Sigmoid colon (tissue), 7 donors: Measurements from ENCODE around the gene MAX. TPM values are rescaled to one million over a fixed set of nuclear protein-coding genes. Genes with fewer than 3 reads are reported as not detected.

ENCODE experiments used
- DNase-seq: peaks from one replicate; pipeline ENCODE4 v3.0.0-alpha.2; 2019
- H3K27ac ChIP-seq, 4 donors: fragments of 200-600 bp; sonication (generic); one replicate each; pipeline ENCODE4 v1.5.1; 2016 to 2019; ENCODE audit warnings: mild to moderate bottlenecking in 1 of 4
- H3K27me3 ChIP-seq, 3 donors: fragments of 200-600 bp; sonication (generic); one replicate each; pipeline ENCODE4 v1.5.1; 2019; ENCODE audit warnings: mild to moderate bottlenecking in 1 of 3
- H3K36me3 ChIP-seq, 4 donors: fragments of 200-600 bp; sonication (generic); one replicate each; pipeline ENCODE4 v1.5.1; 2016 to 2019
- H3K4me1 ChIP-seq, 4 donors: fragments of 200-600 bp; sonication (generic); one replicate each; pipeline ENCODE4 v1.5.1; 2017 to 2019
- H3K4me3 ChIP-seq, 4 donors: fragments of 200-600 bp; sonication (generic); one replicate each; pipeline ENCODE4 v1.5.1; 2017 to 2019; ENCODE audit warnings: mild to moderate bottlenecking in 2 of 4, moderate library complexity in 1 of 4
- H3K9me3 ChIP-seq, 4 donors: fragments of 200-600 bp in 3 of 4; sonication (generic) in 3 of 4; one replicate each; pipeline versions ENCODE4 v1.5.1 to v1.6.1; 2013 to 2019
- EP300 ChIP-seq, 4 donors: sonication (generic); formaldehyde crosslinking; IDR thresholded peaks; one replicate each; pipeline ENCODE4 v1.6.1; 2017; ENCODE audit warnings: antibody characterized with exemption in 4 of 4
- POLR2A ChIP-seq, 2 donors: fragments of 450-650 bp; IDR thresholded peaks; one replicate each; pipeline ENCODE4 v1.6.1; 2016; ENCODE audit warnings: antibody characterized with exemption in 2 of 2, mild to moderate bottlenecking in 2 of 2, moderate library complexity in 2 of 2
- POLR2AphosphoS5 ChIP-seq, 4 donors: sonication (generic); formaldehyde crosslinking; IDR thresholded peaks; one replicate each; pipeline ENCODE4 v1.6.1; 2017; ENCODE audit warnings: antibody characterized with exemption in 4 of 4
- WGBS, 2 donors: extraction: QIAGEN DNeasy Blood & Tissue Kit; methylation state at CpG; one replicate each; pipeline ENCODE4 v1.1.7; 2013; 5-methylcytosine and 5-hydroxymethylcytosine counted together
- intact Hi-C: fragments of 100-400 bp; cut with DNase I; formaldehyde crosslinking; loops from one replicate; pipeline ENCODE4 v1.15.1; 2023
- polyA plus RNA-seq, 3 donors: library from polyadenylated mRNA; stranded (reverse); fragments of 200-250 nt; gene quantifications; one replicate each; pipeline ENCODE4 v1.2.3, GENCODE V29; 2013
- total RNA-seq, 4 donors: library from RNA; depleted of rRNA; stranded (reverse); fragments of >200 nt; gene quantifications; one replicate each; pipeline ENCODE4 v1.1.0, GENCODE V29; 2016
- TF ChIP-seq, protein P1 (sequence below), 4 experiments: fragments of 450-650 bp in 3 of 4; fragments of 200-600 bp in 1 of 4; IDR thresholded peaks; one replicate each; pipeline ENCODE4 v1.5.1; 2016 to 2019; ENCODE audit warnings: antibody characterized with exemption in 4 of 4, mild to moderate bottlenecking in 3 of 4, moderate library complexity in 2 of 4
- donor health status: healthy with polysubstance abuse.
- donor health status: Bipolar disorder and iron deficiency.
- donor health status: healthy.

MAX gene
- total and polyA plus RNA-seq, 7 donors: 58.8 to 119 (median 67.4) TPM

DNA sequence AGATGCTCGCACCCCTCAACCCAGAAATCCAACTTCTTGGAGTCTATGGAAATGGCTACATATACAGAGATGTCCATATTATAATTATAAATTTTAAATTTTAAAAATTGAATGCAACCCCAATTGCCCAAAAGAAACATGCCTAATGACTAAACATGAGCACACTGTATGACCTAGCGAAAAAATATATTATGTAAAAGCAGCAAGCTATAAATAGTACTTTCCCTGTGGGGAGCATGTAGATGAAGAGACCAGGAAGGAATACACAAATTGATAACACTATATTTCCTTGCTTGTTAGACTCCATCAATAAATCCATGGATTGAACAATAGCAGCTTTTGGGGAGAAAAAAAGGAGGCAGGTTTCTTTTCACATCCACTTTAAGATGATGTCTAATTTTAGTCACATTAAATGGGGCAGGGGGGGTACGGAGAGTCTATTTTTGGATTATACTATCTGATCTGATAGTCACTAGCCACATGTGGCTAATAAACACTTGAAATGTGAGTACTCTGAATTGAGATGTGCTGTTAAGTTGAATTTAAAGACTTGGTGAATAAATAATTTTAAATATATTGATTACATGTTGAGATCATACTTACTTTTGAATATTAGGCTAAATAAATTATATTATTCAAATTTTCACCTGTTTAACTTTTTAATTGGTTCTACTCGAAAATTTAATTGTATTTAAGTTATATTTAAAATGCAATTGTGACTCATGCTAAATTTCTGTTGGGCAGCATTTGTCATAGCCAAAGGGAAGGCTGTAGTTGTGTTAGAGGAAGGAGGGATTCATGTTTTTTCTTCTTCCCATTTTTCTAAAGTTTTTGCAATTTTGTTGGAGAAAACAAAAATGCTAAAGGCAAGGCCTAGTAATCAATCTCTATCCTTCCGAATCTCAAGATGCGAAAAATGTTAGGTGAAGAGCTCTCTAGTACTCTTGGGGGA, 17.5 kb downstream of the MAX start:
- TF ChIP-seq POLR2AphosphoS5 (IDR thresholded peaks at IDR 0.05) (no peak), POLR2A (IDR thresholded peaks at IDR 0.05) (no peak), EP300 (IDR thresholded peaks at IDR 0.05) (no peak)
- TF ChIP-seq, protein P1, sequence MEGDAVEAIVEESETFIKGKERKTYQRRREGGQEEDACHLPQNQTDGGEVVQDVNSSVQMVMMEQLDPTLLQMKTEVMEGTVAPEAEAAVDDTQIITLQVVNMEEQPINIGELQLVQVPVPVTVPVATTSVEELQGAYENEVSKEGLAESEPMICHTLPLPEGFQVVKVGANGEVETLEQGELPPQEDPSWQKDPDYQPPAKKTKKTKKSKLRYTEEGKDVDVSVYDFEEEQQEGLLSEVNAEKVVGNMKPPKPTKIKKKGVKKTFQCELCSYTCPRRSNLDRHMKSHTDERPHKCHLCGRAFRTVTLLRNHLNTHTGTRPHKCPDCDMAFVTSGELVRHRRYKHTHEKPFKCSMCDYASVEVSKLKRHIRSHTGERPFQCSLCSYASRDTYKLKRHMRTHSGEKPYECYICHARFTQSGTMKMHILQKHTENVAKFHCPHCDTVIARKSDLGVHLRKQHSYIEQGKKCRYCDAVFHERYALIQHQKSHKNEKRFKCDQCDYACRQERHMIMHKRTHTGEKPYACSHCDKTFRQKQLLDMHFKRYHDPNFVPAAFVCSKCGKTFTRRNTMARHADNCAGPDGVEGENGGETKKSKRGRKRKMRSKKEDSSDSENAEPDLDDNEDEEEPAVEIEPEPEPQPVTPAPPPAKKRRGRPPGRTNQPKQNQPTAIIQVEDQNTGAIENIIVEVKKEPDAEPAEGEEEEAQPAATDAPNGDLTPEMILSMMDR (IDR thresholded peaks at IDR 0.05): no peak
- intact Hi-C loops: no loop called here
- WGBS, 2 donors: 84 to 95% methylated on average over 6 of the region's 6 CpGs
- no peak overlapping the region for H3K4me3 ChIP-seq
- no peaks in the 10 kb centered on the region for H3K9me3 ChIP-seq
- no peak overlapping the region for H3K27ac ChIP-seq
- H3K36me3 ChIP-seq: peaks cover 6 to 64% (median 25%) of the 10 kb centered on the region in 4 donors
- DNase-seq: no peak
- H3K27me3 ChIP-seq: no peaks in the 10 kb centered on the region
- H3K4me1 ChIP-seq: peaks cover 0 to 54% (median 44%) of the 10 kb centered on the region in 4 donors

DNA sequence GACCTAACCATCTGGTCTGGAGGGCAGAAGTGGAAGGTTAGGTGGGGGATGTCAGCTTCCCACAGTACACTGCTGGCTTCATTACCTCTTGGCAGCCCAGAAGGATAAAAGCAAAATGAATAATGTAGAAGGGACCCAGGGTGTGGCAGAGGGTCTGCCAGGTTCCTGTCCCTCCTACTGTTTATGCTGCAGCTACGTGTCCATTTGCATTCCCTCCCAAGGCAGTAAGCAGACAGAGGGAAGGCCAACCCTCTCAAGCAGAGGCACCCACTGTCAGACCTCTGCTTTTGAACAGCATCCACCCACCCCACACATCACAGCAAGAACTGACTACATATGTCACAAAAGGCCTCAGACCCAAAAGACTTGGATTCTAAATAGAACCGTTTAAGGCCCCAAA, 19.4 kb downstream of the MAX start:
- intact Hi-C loops: no loop called here
- Histone ChIP-seq H3K4me1 (peaks cover 0 to 73% (median 61%) of the 10 kb centered on the region in 4 donors), H3K36me3 (peaks cover 6 to 48% (median 16%) of the 10 kb centered on the region in 4 donors), H3K9me3 (no peaks in the 10 kb centered on the region), H3K27ac (peak overlapping the region in 1 of 4 donors; percentile 19), H3K4me3 (no peak overlapping the region), H3K27me3 (no peaks in the 10 kb centered on the region)
- WGBS, 2 donors: 80 to 83% methylated on average over 2 of the region's 2 CpGs
- TF ChIP-seq, protein P1 (IDR thresholded peaks at IDR 0.05): no peak
- TF ChIP-seq POLR2AphosphoS5 (IDR thresholded peaks at IDR 0.05) (no peak), EP300 (IDR thresholded peaks at IDR 0.05) (no peak), POLR2A (IDR thresholded peaks at IDR 0.05) (no peak)
- DNase-seq: no peak

DNA sequence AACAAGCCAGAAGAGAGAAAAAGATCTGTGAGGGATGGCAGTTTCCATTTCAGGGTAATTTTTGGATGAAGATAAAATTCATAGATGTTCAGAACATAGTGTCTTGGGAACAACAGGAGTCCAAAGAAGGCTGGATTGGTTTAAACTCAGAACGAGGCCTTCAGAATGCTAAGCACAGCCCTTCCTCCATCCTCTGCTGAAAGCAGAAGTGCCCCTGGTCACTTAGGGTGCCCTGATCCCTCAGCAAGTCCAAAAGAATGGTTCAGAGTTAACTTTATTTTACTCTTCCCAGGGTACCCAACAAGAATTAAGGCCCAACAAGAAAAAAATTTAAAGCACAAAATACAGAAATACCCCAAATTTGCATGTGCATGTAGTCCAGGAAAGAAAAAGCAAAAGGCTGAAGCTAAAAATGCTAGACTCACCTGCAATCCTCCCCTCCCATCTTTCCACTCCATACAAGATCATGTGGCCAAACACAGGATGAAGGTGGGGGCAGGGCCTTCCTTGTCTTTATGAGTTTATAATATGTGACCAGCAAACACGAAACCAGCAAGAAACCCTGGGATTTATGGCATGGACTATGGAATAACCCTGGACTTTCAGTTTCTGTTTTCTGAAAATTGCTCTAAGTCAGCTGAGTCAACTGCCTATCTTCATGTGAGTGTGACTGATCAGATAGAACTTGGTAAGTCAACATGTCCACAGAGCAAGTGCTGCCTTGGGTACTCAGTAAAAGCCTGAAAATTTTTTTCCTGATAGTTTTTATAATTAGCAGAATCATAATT, 21.2 kb downstream of the MAX start:
- no peaks in the 10 kb centered on the region for H3K9me3 ChIP-seq
- TF ChIP-seq POLR2A (IDR thresholded peaks at IDR 0.05) (no peak), EP300 (IDR thresholded peaks at IDR 0.05) (no peak), POLR2AphosphoS5 (IDR thresholded peaks at IDR 0.05) (no peak)
- TF ChIP-seq, protein P1 (IDR thresholded peaks at IDR 0.05): no peak
- H3K36me3 ChIP-seq: peaks cover 0 to 48% (median 20%) of the 10 kb centered on the region in 4 donors
- peak overlapping the region; percentile 53 to 77 (median 70) for H3K27ac ChIP-seq
- intact Hi-C loops: no loop called here
- no peak overlapping the region for H3K4me3 ChIP-seq
- no peaks in the 10 kb centered on the region for H3K27me3 ChIP-seq
- peaks cover 0 to 76% (median 62%) of the 10 kb centered on the region in 4 donors for H3K4me1 ChIP-seq
- no peak for DNase-seq
- 25 to 54% methylated on average over 2 of the region's 2 CpGs for WGBS, 2 donors

DNA sequence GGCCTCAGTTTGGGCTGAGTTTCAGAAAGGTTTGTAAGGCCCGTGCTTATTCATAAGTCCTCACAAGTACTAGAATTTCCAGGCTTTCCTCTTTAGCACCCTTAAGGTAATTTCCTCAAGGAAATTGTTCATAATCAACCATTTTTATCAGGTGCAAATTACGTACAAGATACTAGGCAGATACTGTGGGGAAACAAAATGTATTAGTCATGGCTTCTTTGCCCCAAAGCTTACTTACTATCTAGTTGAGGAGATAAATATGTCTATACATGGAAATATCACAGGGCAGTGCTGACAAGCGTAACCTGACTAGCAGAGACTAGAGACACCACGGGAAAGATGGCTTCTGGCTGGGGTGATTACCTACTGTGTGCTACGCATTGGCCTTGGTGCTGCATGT, 22.5 kb downstream of the MAX start:
- intact Hi-C loops: no loop called here
- peaks cover 4 to 52% (median 21%) of the 10 kb centered on the region in 4 donors for H3K36me3 ChIP-seq
- H3K9me3 ChIP-seq: no peaks in the 10 kb centered on the region
- no peaks in the 10 kb centered on the region for H3K27me3 ChIP-seq
- 87 to 92% methylated on average over 5 of the region's 5 CpGs for WGBS, 2 donors
- H3K4me3 ChIP-seq: no peak overlapping the region
- no peak for TF ChIP-seq POLR2AphosphoS5 (IDR thresholded peaks at IDR 0.05)
- TF ChIP-seq, protein P1 (IDR thresholded peaks at IDR 0.05): no peak
- no peak for TF ChIP-seq EP300 (IDR thresholded peaks at IDR 0.05)
- TF ChIP-seq POLR2A (IDR thresholded peaks at IDR 0.05): no peak
- no peak for DNase-seq
- H3K27ac ChIP-seq: peak overlapping the region; percentile 53 to 77 (median 70)
- H3K4me1 ChIP-seq: peaks cover 0 to 77% (median 61%) of the 10 kb centered on the region in 4 donors
